B cell (primary cell): Measurements from ENCODE around the gene HBS1L.

Experiments used
- EZH2 ChIP-seq: IDR thresholded peaks from 2 replicates; pipeline ENCODE4 v1.6.1; 2012; ENCODE audit warnings: borderline replicate concordance, low read depth, mild to moderate bottlenecking, moderate library complexity, low read length; ENCODE audit not compliant: insufficient read depth, poor library complexity, severe bottlenecking
- TF ChIP-seq, protein P1 (sequence below): fragments of 200-600 bp; IDR thresholded peaks from one replicate; pipeline ENCODE4 v1.8.0; 2022; ENCODE audit warnings: antibody characterized with exemption, mild to moderate bottlenecking

DNA sequence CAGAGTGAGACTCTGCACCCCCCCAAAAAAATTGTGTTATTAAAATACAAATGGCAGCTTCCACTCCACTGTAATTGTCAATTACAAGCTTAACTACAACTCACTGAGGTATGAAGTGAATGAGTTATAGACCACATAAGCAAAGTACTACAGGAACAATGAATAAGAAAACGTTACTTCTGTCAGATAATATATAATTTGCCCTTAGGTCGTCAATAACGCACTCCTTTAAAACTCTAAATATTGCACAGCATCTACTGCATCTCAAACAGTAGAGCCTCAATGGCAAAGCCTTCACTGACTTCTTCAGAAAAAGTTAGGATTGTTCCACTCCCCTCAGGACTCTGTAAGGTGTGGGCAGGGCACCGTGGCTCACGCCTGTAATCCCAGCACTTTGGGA is 2.0 kb upstream of the HBS1L start:
- TF ChIP-seq EZH2: no peak
- TF ChIP-seq, protein P1, sequence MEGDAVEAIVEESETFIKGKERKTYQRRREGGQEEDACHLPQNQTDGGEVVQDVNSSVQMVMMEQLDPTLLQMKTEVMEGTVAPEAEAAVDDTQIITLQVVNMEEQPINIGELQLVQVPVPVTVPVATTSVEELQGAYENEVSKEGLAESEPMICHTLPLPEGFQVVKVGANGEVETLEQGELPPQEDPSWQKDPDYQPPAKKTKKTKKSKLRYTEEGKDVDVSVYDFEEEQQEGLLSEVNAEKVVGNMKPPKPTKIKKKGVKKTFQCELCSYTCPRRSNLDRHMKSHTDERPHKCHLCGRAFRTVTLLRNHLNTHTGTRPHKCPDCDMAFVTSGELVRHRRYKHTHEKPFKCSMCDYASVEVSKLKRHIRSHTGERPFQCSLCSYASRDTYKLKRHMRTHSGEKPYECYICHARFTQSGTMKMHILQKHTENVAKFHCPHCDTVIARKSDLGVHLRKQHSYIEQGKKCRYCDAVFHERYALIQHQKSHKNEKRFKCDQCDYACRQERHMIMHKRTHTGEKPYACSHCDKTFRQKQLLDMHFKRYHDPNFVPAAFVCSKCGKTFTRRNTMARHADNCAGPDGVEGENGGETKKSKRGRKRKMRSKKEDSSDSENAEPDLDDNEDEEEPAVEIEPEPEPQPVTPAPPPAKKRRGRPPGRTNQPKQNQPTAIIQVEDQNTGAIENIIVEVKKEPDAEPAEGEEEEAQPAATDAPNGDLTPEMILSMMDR: no peak
